Mesodermal cell (in vitro differentiated cells): Measurements from ENCODE around the gene ADPRS. TPM values are rescaled to one million over a fixed set of nuclear protein-coding genes. Genes with fewer than 3 reads are reported as not detected.
A peak's percentile ranks its signal among the peaks of the same experiment; 100 is the strongest.

ENCODE experiments used
- H3K27ac ChIP-seq: 2 replicates; pipeline ENCODE4 v1.7.0; 2013; ENCODE audit warnings: mild to moderate bottlenecking, low read depth, low read length, moderate library complexity; ENCODE audit not compliant: severe bottlenecking
- H3K36me3 ChIP-seq: 2 replicates; pipeline ENCODE4 v1.7.1; 2013; ENCODE audit warnings: mild to moderate bottlenecking, low read length, moderate library complexity; ENCODE audit not compliant: control insufficient read depth, insufficient read depth
- H3K4me1 ChIP-seq: one replicate; pipeline ENCODE4 v1.7.1; 2013; ENCODE audit warnings: mild to moderate bottlenecking, low read length; ENCODE audit not compliant: insufficient read depth, control insufficient read depth, poor library complexity, severe bottlenecking
- H3K4me3 ChIP-seq: 2 replicates; pipeline ENCODE4 v1.7.0; 2013; ENCODE audit warnings: low read length, control low read depth, mild to moderate bottlenecking; ENCODE audit not compliant: insufficient read depth, poor library complexity, severe bottlenecking; ENCODE audit errors: extremely low read depth
- H3K9me3 ChIP-seq: 2 replicates; pipeline ENCODE4 v1.7.1; 2013; ENCODE audit warnings: mild to moderate bottlenecking, low read length, moderate library complexity; ENCODE audit not compliant: control insufficient read depth
- WGBS, 2 experiments: methylation state at CpG; one replicate each; pipeline ENCODE4 v1.1.5; 2013; ENCODE audit warnings: missing lambda C conversion rate in 2 of 2; ENCODE audit not compliant: insufficient coverage in 2 of 2; 5-methylcytosine and 5-hydroxymethylcytosine counted together
- polyA plus RNA-seq, 2 experiments: library from polyadenylated mRNA; stranded (reverse); fragments of 50-300 nt; gene quantifications; one replicate each; pipeline ENCODE4 v1.2.3, GENCODE V29; 2013

Gene ADPRS
- polyA plus RNA-seq (2013, experiment 1 of 2): 20.8 TPM
- 15.3 TPM for polyA plus RNA-seq (2013, experiment 2 of 2)

GRCh38 chr1:36088577-36089392 lies at the start of gene ADPRS:
Gene ADPRS, plus strand, starts transcription at chr1:36088892. Its CDS starts 13 bp downstream, at chr1:36088905.
- 1 to 2% methylated on average over 69 to 78 of the region's 84 CpGs for WGBS, 2 experiments
- peak within 1 kb of the TSS; percentile 64 for H3K27ac ChIP-seq

GRCh38 chr1:36040238-36040637 lies 48.5 kb upstream of the ADPRS start:
- no peaks in the 10 kb centered on the region for H3K9me3 ChIP-seq
- H3K27ac ChIP-seq: no peak overlapping the region
- 100% methylated on average over 1 of the region's 2 CpGs; no CpG with 5 or more reads in 1 of the 2 experiments for WGBS, 2 experiments
- H3K4me3 ChIP-seq: no peak overlapping the region
- H3K4me1 ChIP-seq: no peaks in the 10 kb centered on the region
- H3K36me3 ChIP-seq: peaks cover 55% of the 10 kb centered on the region

More at GRCh38 chr1:36088577-36089392, at the start of gene ADPRS:
- Histone ChIP-seq H3K9me3 (no peaks in the 10 kb centered on the region), H3K4me3 (peak within 1 kb of the TSS; percentile 95), H3K4me1 (no peaks in the 10 kb centered on the region), H3K36me3 (peaks cover 38% of the 10 kb centered on the region)

- Histone ChIP-seq H3K36me3 (peaks cover 31% of the 10 kb centered on the region), H3K4me3 (no peak overlapping the region), H3K9me3 (no peaks in the 10 kb centered on the region), H3K4me1 (no peaks in the 10 kb centered on the region), H3K27ac (no peak overlapping the region)
Measured at GRCh38 chr1:36051821-36052220, 36.9 kb upstream of the ADPRS start.

GRCh38 chr1:36053978-36054377 lies 34.7 kb upstream of the ADPRS start:
- no peaks in the 10 kb centered on the region for H3K4me1 ChIP-seq
- peaks cover 15% of the 10 kb centered on the region for H3K36me3 ChIP-seq
- H3K27ac ChIP-seq: no peak overlapping the region
- H3K9me3 ChIP-seq: no peaks in the 10 kb centered on the region
- H3K4me3 ChIP-seq: no peak overlapping the region

- Histone ChIP-seq H3K4me3 (no peak overlapping the region), H3K4me1 (no peaks in the 10 kb centered on the region), H3K36me3 (peaks cover 14% of the 10 kb centered on the region), H3K9me3 (no peaks in the 10 kb centered on the region), H3K27ac (no peak overlapping the region)
- WGBS, 2 experiments: 100% methylated on average over 2 to 4 of the region's 5 CpGs
Measured at GRCh38 chr1:36055706-36056105, 33.0 kb upstream of the ADPRS start.

GRCh38 chr1:36062315-36062714 lies 26.4 kb upstream of the ADPRS start:
- WGBS, 2 experiments: no CpG with 5 or more reads among the region's 1 CpG
- H3K36me3 ChIP-seq: no peaks in the 10 kb centered on the region

GRCh38 chr1:36067871-36068270 lies 20.8 kb upstream of the ADPRS start:
- Histone ChIP-seq H3K9me3 (no peaks in the 10 kb centered on the region), H3K4me3 (no peak overlapping the region), H3K4me1 (no peaks in the 10 kb centered on the region), H3K36me3 (no peaks in the 10 kb centered on the region), H3K27ac (no peak overlapping the region)

More at GRCh38 chr1:36062315-36062714, 26.4 kb upstream of the ADPRS start:
- H3K9me3 ChIP-seq: no peaks in the 10 kb centered on the region
- H3K4me3 ChIP-seq: no peak overlapping the region
- H3K4me1 ChIP-seq: no peaks in the 10 kb centered on the region
- H3K27ac ChIP-seq: no peak overlapping the region

- Histone ChIP-seq H3K4me3 (no peak overlapping the region), H3K9me3 (no peaks in the 10 kb centered on the region), H3K36me3 (no peaks in the 10 kb centered on the region), H3K27ac (no peak overlapping the region), H3K4me1 (no peaks in the 10 kb centered on the region)
- 92% methylated on average over 2 of the region's 2 CpGs; no CpG with 5 or more reads in 1 of the 2 experiments for WGBS, 2 experiments
Measured at GRCh38 chr1:36068866-36069265, 19.8 kb upstream of the ADPRS start.

- whole genome bisulfite sequencing, 2 experiments: 71% methylated on average over 1 of the region's 2 CpGs; no CpG with 5 or more reads in 1 of the 2 experiments
- Histone ChIP-seq H3K27ac (no peak overlapping the region), H3K4me3 (no peak overlapping the region), H3K4me1 (no peaks in the 10 kb centered on the region), H3K36me3 (no peaks in the 10 kb centered on the region), H3K9me3 (no peaks in the 10 kb centered on the region)
Measured at GRCh38 chr1:36070349-36070748, 18.3 kb upstream of the ADPRS start.

GRCh38 chr1:36076979-36077573 lies 11.6 kb upstream of the ADPRS start:
- 64 to 87% methylated on average over 3 of the region's 4 CpGs for WGBS, 2 experiments
- Histone ChIP-seq H3K36me3 (no peaks in the 10 kb centered on the region), H3K27ac (no peak overlapping the region), H3K4me1 (no peaks in the 10 kb centered on the region), H3K4me3 (no peak overlapping the region), H3K9me3 (no peaks in the 10 kb centered on the region)

- no peaks in the 10 kb centered on the region for H3K9me3 ChIP-seq
- 86% methylated on average over 1 of the region's 3 CpGs; no CpG with 5 or more reads in 1 of the 2 experiments for WGBS, 2 experiments
- no peaks in the 10 kb centered on the region for H3K36me3 ChIP-seq
- no peaks in the 10 kb centered on the region for H3K4me1 ChIP-seq
- H3K4me3 ChIP-seq: no peak overlapping the region
- no peak overlapping the region for H3K27ac ChIP-seq
Measured at GRCh38 chr1:36080236-36080635, 8.5 kb upstream of the ADPRS start.
